ENCODE measurements around the gene DDT.

DDT gene

GRCh38 chr22:24009227-24010017 lies 35.2 kb upstream of the DDT start:
- TF ChIP-seq RAD21 (IDR thresholded peaks at IDR 0.05; ENCODE audit: low read depth), result no peak
- no peak for TF ChIP-seq NFIC (IDR thresholded peaks at IDR 0.05)
- no peak for TF ChIP-seq MAX (IDR thresholded peaks at IDR 0.05)

DNA sequence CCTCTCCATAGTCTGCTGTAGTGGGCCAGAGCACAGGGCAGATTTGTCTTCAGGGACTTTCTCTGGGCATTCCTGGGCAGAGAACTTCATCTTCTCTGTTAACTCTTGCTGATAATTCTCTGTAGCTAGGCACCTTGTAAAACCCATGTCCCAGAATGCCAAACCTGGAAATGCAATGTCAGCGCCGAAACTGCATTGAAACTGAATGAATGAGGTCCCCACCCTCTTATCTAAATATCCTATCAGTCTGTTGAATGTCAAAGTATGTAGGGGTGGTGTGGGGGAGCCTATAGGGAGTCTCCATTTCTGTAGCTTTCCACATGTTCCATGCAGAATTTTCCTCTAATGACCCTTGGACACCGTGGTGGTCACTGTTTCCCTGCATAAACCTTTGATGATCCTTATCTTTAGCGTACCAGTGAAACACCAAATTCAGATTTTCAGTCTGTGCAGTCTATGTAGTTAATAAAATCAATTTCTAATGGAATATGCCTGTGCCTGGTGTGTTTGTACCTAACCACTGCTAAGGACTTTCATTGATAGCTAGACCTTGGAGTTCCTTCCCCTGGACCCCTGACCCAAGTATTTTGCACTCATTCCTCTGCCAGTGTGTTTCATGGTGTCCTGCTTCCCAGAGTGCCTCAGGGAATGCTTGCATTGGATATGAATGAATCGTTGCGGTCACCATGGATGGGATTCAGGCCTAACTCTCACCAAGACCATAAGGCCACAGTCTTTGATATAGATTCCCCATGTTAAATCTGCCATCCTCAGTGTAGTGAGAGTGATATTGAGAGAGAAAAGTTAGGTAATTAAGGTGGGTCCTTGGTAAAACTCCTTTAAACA lies 34.4 kb upstream of the DDT start:
- no peak for TF ChIP-seq ZBTB7A (IDR thresholded peaks at IDR 0.05; ENCODE audit: low read depth)
- no peak for TF ChIP-seq FOXM1 (IDR thresholded peaks at IDR 0.05; ENCODE audit: borderline replicate concordance, low read depth)
- TF ChIP-seq, protein P1, sequence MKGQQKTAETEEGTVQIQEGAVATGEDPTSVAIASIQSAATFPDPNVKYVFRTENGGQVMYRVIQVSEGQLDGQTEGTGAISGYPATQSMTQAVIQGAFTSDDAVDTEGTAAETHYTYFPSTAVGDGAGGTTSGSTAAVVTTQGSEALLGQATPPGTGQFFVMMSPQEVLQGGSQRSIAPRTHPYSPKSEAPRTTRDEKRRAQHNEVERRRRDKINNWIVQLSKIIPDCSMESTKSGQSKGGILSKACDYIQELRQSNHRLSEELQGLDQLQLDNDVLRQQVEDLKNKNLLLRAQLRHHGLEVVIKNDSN (IDR thresholded peaks at IDR 0.05), result no peak
- no peak for TF ChIP-seq RAD21 (IDR thresholded peaks at IDR 0.05; ENCODE audit: low read depth)
- no peak for TF ChIP-seq TCF12 (IDR thresholded peaks at IDR 0.05; ENCODE audit: low read depth)
- no peak for TF ChIP-seq TAF1 (IDR thresholded peaks at IDR 0.05; ENCODE audit: low read depth)
- no peak for TF ChIP-seq NFIC (IDR thresholded peaks at IDR 0.05)
- no peak for TF ChIP-seq CEBPB (IDR thresholded peaks at IDR 0.05)
- TF ChIP-seq EGR1 (IDR thresholded peaks at IDR 0.05), result no peak
- TF ChIP-seq, protein P2, sequence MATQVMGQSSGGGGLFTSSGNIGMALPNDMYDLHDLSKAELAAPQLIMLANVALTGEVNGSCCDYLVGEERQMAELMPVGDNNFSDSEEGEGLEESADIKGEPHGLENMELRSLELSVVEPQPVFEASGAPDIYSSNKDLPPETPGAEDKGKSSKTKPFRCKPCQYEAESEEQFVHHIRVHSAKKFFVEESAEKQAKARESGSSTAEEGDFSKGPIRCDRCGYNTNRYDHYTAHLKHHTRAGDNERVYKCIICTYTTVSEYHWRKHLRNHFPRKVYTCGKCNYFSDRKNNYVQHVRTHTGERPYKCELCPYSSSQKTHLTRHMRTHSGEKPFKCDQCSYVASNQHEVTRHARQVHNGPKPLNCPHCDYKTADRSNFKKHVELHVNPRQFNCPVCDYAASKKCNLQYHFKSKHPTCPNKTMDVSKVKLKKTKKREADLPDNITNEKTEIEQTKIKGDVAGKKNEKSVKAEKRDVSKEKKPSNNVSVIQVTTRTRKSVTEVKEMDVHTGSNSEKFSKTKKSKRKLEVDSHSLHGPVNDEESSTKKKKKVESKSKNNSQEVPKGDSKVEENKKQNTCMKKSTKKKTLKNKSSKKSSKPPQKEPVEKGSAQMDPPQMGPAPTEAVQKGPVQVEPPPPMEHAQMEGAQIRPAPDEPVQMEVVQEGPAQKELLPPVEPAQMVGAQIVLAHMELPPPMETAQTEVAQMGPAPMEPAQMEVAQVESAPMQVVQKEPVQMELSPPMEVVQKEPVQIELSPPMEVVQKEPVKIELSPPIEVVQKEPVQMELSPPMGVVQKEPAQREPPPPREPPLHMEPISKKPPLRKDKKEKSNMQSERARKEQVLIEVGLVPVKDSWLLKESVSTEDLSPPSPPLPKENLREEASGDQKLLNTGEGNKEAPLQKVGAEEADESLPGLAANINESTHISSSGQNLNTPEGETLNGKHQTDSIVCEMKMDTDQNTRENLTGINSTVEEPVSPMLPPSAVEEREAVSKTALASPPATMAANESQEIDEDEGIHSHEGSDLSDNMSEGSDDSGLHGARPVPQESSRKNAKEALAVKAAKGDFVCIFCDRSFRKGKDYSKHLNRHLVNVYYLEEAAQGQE (IDR thresholded peaks at IDR 0.05; ENCODE audit: low read depth), result no peak
- no peak for TF ChIP-seq EP300 (IDR thresholded peaks at IDR 0.05; ENCODE audit: borderline replicate concordance)

- no peak for TF ChIP-seq YY1 (IDR thresholded peaks at IDR 0.05; ENCODE audit: low read depth)
- no peak for TF ChIP-seq TCF12 (IDR thresholded peaks at IDR 0.05; ENCODE audit: low read depth)
- no peak for TF ChIP-seq CREB1 (IDR thresholded peaks at IDR 0.05; ENCODE audit: low read depth)
- no peak for TF ChIP-seq FOXM1 (IDR thresholded peaks at IDR 0.05; ENCODE audit: borderline replicate concordance, low read depth)
- no peak for TF ChIP-seq NFIC (IDR thresholded peaks at IDR 0.05)
- no peak for TF ChIP-seq CEBPB (IDR thresholded peaks at IDR 0.05)
- TF ChIP-seq TAF1 (IDR thresholded peaks at IDR 0.05; ENCODE audit: low read depth), result no peak
- no peak for TF ChIP-seq TEAD4 (IDR thresholded peaks at IDR 0.05)
- TF ChIP-seq EGR1 (IDR thresholded peaks at IDR 0.05), result no peak
- no peak for TF ChIP-seq RAD21 (IDR thresholded peaks at IDR 0.05; ENCODE audit: low read depth)
- TF ChIP-seq, protein P1 (IDR thresholded peaks at IDR 0.05), result no peak
- no peak for TF ChIP-seq MAX (IDR thresholded peaks at IDR 0.05)
- no peak for TF ChIP-seq EP300 (IDR thresholded peaks at IDR 0.05; ENCODE audit: borderline replicate concordance)
- no peak for TF ChIP-seq ZBTB7A (IDR thresholded peaks at IDR 0.05; ENCODE audit: low read depth)
- TF ChIP-seq, protein P2 (IDR thresholded peaks at IDR 0.05; ENCODE audit: low read depth), result no peak
Observed at GRCh38 chr22:24008022-24008283, 33.7 kb upstream of the DDT start.

DNA sequence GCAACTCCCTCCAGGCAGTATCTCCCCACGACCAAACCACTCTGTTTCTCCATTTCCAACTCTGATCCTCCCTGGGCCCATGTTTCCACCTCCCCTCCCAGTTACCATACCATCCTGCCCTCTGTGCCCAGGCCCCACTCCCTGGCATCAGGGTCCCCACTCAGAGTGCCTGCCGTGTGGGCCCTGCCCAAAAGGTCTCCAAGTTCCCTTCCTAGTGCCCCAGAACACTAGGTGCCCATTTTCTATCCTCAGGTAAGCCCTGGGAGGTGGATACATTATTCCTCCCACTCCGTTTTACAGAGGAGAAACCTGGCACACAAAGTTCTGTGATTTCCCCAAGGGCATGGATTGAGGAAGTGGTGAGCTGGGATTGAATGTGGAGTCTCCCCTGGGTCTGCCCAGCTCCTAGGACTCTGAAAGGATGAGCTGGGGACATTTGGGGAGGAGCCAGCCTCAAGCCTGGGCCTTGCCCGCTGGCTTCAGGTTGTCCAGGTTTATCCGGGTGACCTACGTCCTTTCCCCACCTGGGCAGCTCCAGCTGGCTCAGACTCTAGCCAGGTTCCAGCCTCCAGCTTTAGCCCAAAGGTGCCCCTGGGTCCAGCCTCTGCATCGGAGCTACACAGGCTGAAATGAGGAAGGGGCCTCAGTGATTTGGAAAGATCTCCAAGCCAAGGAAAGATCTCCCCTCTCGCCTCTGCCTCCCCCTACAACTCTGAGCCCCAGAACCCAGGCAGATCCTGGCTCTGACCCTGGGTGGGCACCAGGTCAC lies 33.2 kb upstream of the DDT start:
- no peak for TF ChIP-seq RAD21 (IDR thresholded peaks at IDR 0.05; ENCODE audit: low read depth)
- TF ChIP-seq CREB1 (IDR thresholded peaks at IDR 0.05; ENCODE audit: low read depth), result no peak
- TF ChIP-seq ZBTB7A (IDR thresholded peaks at IDR 0.05; ENCODE audit: low read depth), result no peak
- TF ChIP-seq CEBPB (IDR thresholded peaks at IDR 0.05), result no peak
- TF ChIP-seq NFIC (IDR thresholded peaks at IDR 0.05), result no peak
- TF ChIP-seq EP300 (IDR thresholded peaks at IDR 0.05; ENCODE audit: borderline replicate concordance), result no peak
- TF ChIP-seq FOXM1 (IDR thresholded peaks at IDR 0.05; ENCODE audit: borderline replicate concordance, low read depth), result no peak
- TF ChIP-seq TEAD4 (IDR thresholded peaks at IDR 0.05), result no peak
- TF ChIP-seq EGR1 (IDR thresholded peaks at IDR 0.05), result no peak
- TF ChIP-seq TAF1 (IDR thresholded peaks at IDR 0.05; ENCODE audit: low read depth), result no peak
- TF ChIP-seq MAX (IDR thresholded peaks at IDR 0.05), result no peak
- TF ChIP-seq YY1 (IDR thresholded peaks at IDR 0.05; ENCODE audit: low read depth), result no peak
- TF ChIP-seq, protein P2 (IDR thresholded peaks at IDR 0.05; ENCODE audit: low read depth), result no peak
- no peak for TF ChIP-seq TCF12 (IDR thresholded peaks at IDR 0.05; ENCODE audit: low read depth)
- TF ChIP-seq, protein P1 (IDR thresholded peaks at IDR 0.05), result no peak
